Liver (tissue), 9 donors: ENCODE measurements around the gene PPM1J. TPM values are rescaled to one million over a fixed set of nuclear protein-coding genes. Genes with fewer than 3 reads are reported as not detected.

Source experiments
- DNase-seq: peaks from one replicate; pipeline ENCODE4 v3.0.0-alpha.2; 2017; ENCODE audit warnings: low spot score
- H3K27ac ChIP-seq, 2 donors: one replicate each; pipeline ENCODE4 v1.7.0; 2013; ENCODE audit warnings: inconsistent platforms in 2 of 2, low read length in 2 of 2, control low read depth in 1 of 2, low read depth in 1 of 2, mild to moderate bottlenecking in 1 of 2
- H3K27me3 ChIP-seq, 4 donors: one replicate each; pipeline versions ENCODE4 v1.6.1 to v1.7.0; 2013; ENCODE audit warnings: low read length in 3 of 4, inconsistent platforms in 1 of 4, mild to moderate bottlenecking in 1 of 4, moderate library complexity in 1 of 4; ENCODE audit not compliant: control insufficient read depth in 4 of 4, insufficient read depth in 4 of 4
- H3K36me3 ChIP-seq, 4 donors: one replicate each; pipeline versions ENCODE4 v1.6.1 to v1.7.0; 2013; ENCODE audit warnings: low read length in 3 of 4, mild to moderate bottlenecking in 3 of 4, low read depth in 1 of 4, moderate library complexity in 1 of 4; ENCODE audit not compliant: control insufficient read depth in 4 of 4, insufficient read depth in 3 of 4
- H3K4me1 ChIP-seq, 4 donors: one replicate each; pipeline versions ENCODE4 v1.6.1 to v1.7.0; 2013; ENCODE audit warnings: low read length in 3 of 4, mild to moderate bottlenecking in 3 of 4, moderate library complexity in 1 of 4; ENCODE audit not compliant: control insufficient read depth in 4 of 4, insufficient read depth in 4 of 4
- H3K4me3 ChIP-seq, 3 donors: one replicate each; pipeline versions ENCODE4 v1.6.1 to v1.7.0; 2013; ENCODE audit warnings: low read length in 3 of 3, control low read depth in 1 of 3, low read depth in 1 of 3, mild to moderate bottlenecking in 1 of 3
- H3K9ac ChIP-seq, 2 donors: one replicate each; pipeline ENCODE4 v1.7.0; 2013; ENCODE audit warnings: low read length in 2 of 2, mild to moderate bottlenecking in 2 of 2, moderate library complexity in 2 of 2, control low read depth in 1 of 2, low read depth in 1 of 2
- H3K9me3 ChIP-seq, 4 donors: one replicate each; pipeline versions ENCODE4 v1.6.1 to v1.7.0; 2013; ENCODE audit warnings: low read length in 3 of 4; ENCODE audit not compliant: control insufficient read depth in 4 of 4
- EGR1 ChIP-seq, 2 donors: IDR thresholded peaks; 2 replicates each; pipeline ENCODE4 v1.6.1; 2016 to 2018; ENCODE audit warnings: antibody characterized with exemption in 2 of 2, low read depth in 2 of 2
- FOXA1 ChIP-seq: IDR thresholded peaks from 2 replicates; pipeline ENCODE4 v1.6.1; 2016; ENCODE audit warnings: antibody characterized with exemption
- FOXA2 ChIP-seq: IDR thresholded peaks from 2 replicates; pipeline ENCODE4 v1.6.1; 2016; ENCODE audit warnings: antibody characterized with exemption
- GABPA ChIP-seq, 2 donors: IDR thresholded peaks in 1 of 2; conservative IDR thresholded peaks in 1 of 2; 2 replicates each; pipeline ENCODE4 v1.6.1; 2016; ENCODE audit warnings: antibody characterized with exemption in 2 of 2, mild to moderate bottlenecking in 1 of 2, moderate library complexity in 1 of 2
- JUND ChIP-seq, 2 donors: IDR thresholded peaks; 2 replicates each; pipeline ENCODE4 v1.6.1; 2016; ENCODE audit warnings: antibody characterized with exemption in 2 of 2
- NR2F2 ChIP-seq: IDR thresholded peaks from 2 replicates; pipeline ENCODE4 v1.6.1; 2016; ENCODE audit warnings: antibody characterized with exemption
- RAD21 ChIP-seq, 2 donors: IDR thresholded peaks; 2 replicates each; pipeline ENCODE4 v1.6.1; 2016; ENCODE audit warnings: antibody characterized with exemption in 2 of 2, mild to moderate bottlenecking in 2 of 2
- SP1 ChIP-seq: IDR thresholded peaks from 2 replicates; pipeline ENCODE4 v1.6.1; 2018; ENCODE audit warnings: antibody characterized with exemption, mild to moderate bottlenecking
- TAF1 ChIP-seq: conservative IDR thresholded peaks from 2 replicates; pipeline ENCODE4 v1.6.1; 2016; ENCODE audit warnings: antibody characterized with exemption, mild to moderate bottlenecking
- YY1 ChIP-seq: IDR thresholded peaks from 2 replicates; pipeline ENCODE4 v1.6.1; 2016; ENCODE audit warnings: antibody characterized with exemption, mild to moderate bottlenecking
- WGBS: extraction: QIAGEN DNeasy Blood & Tissue Kit; methylation state at CpG from one replicate; pipeline ENCODE4 v1.1.7; 2013; 5-methylcytosine and 5-hydroxymethylcytosine counted together
- polyA plus RNA-seq, 2 donors: library from polyadenylated mRNA; stranded (reverse) in 1 of 2; unstranded in 1 of 2; fragments of 200-250 nt in 1 of 2; fragments of >200 nt in 1 of 2; fragmentation: Nextera tagmentation in 1 of 2; extraction: Ambion mirVana in 1 of 2; gene quantifications; one replicate each; pipeline versions ENCODE4 v1.2.1 to v1.2.3, GENCODE V29; 2013 to 2015
- total RNA-seq, 2 donors: library from RNA; depleted of rRNA; stranded (reverse); fragments of >200 nt; gene quantifications; one replicate each; pipeline ENCODE4 v1.2.3, GENCODE V29; 2014
- TF ChIP-seq, protein P1 (sequence below): fragments of 150-350 bp; IDR thresholded peaks from 2 replicates; pipeline ENCODE4 v1.5.1; 2017; ENCODE audit warnings: improper control_type of control experiment, low read depth, low read length; ENCODE audit not compliant: missing input control
- TF ChIP-seq, protein P2 (sequence below): IDR thresholded peaks from 2 replicates; pipeline ENCODE4 v1.6.1; 2016; ENCODE audit warnings: antibody characterized with exemption
- TF ChIP-seq, protein P3 (sequence below): IDR thresholded peaks from 2 replicates; pipeline ENCODE4 v1.6.1; 2016; ENCODE audit warnings: antibody characterized with exemption
- TF ChIP-seq, protein P4 (sequence below): IDR thresholded peaks from 2 replicates; pipeline ENCODE4 v1.6.1; 2016; ENCODE audit warnings: antibody characterized with exemption, mild to moderate bottlenecking
- TF ChIP-seq, protein P5 (sequence below): IDR thresholded peaks from 2 replicates; pipeline ENCODE4 v1.6.1; 2016; ENCODE audit warnings: antibody characterized with exemption
- donor health status: healthy.
- donor health status: healthy.
- donor health status: healthy.
- donor health status: healthy.
- donor health status: healthy.

The PPM1J gene
- total and polyA plus RNA-seq, 4 donors: 0.08 to 0.17 TPM; not detected in 2

DNA sequence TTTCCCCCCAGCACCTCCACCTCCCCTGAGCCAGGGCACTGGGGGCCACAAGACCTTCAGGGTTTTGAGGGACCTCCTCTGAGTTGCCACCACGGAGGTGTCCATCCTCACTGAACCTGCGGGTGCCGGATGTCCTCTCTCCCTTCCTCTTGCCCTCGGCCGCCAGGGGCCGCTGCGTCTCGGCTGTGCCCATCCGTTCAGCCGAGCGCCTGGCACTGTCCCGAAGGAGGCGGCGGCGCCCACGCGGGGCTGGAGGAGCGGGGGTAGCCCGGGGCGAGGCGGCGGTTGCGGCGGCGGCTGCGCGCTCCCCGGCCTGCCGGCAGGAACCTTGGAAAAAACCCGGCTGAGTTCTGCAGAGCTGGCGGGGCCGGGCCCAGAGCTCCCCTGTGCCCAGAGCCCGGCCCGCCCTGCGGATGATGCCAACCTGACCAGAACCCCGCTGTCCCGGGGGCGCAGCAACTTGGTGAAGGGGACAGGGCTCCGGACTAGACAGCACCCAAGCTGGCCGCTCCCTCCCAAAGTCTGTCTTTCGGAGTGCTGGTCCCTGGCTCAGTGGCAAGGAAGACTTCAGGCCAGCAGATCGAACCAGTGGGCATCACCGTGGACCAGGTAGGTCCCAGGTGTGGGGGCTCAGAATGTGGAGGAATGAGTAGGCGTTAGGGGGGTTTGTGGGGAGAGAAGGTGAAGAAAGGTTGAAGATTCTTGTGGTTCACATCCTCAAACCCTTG lies 3.7 kb upstream of the PPM1J start:
- 18% methylated on average over 44 of the region's 44 CpGs for WGBS
- no peak overlapping the region for H3K9ac ChIP-seq
- TF ChIP-seq, protein P1, sequence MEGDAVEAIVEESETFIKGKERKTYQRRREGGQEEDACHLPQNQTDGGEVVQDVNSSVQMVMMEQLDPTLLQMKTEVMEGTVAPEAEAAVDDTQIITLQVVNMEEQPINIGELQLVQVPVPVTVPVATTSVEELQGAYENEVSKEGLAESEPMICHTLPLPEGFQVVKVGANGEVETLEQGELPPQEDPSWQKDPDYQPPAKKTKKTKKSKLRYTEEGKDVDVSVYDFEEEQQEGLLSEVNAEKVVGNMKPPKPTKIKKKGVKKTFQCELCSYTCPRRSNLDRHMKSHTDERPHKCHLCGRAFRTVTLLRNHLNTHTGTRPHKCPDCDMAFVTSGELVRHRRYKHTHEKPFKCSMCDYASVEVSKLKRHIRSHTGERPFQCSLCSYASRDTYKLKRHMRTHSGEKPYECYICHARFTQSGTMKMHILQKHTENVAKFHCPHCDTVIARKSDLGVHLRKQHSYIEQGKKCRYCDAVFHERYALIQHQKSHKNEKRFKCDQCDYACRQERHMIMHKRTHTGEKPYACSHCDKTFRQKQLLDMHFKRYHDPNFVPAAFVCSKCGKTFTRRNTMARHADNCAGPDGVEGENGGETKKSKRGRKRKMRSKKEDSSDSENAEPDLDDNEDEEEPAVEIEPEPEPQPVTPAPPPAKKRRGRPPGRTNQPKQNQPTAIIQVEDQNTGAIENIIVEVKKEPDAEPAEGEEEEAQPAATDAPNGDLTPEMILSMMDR: peak; percentile 66
- TF ChIP-seq RAD21 (IDR thresholded peaks at IDR 0.05): peak; percentile 60 to 77
- TF ChIP-seq, protein P2, sequence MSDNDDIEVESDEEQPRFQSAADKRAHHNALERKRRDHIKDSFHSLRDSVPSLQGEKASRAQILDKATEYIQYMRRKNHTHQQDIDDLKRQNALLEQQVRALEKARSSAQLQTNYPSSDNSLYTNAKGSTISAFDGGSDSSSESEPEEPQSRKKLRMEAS: no peak
- no peak for TF ChIP-seq GABPA (IDR thresholded peaks at IDR 0.05 in 1 of 2, conservative IDR thresholded peaks at IDR 0.05 in 1 of 2)
- TF ChIP-seq, protein P3, sequence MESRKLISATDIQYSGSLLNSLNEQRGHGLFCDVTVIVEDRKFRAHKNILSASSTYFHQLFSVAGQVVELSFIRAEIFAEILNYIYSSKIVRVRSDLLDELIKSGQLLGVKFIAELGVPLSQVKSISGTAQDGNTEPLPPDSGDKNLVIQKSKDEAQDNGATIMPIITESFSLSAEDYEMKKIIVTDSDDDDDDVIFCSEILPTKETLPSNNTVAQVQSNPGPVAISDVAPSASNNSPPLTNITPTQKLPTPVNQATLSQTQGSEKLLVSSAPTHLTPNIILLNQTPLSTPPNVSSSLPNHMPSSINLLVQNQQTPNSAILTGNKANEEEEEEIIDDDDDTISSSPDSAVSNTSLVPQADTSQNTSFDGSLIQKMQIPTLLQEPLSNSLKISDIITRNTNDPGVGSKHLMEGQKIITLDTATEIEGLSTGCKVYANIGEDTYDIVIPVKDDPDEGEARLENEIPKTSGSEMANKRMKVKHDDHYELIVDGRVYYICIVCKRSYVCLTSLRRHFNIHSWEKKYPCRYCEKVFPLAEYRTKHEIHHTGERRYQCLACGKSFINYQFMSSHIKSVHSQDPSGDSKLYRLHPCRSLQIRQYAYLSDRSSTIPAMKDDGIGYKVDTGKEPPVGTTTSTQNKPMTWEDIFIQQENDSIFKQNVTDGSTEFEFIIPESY: no peak
- peak; percentile 75 for DNase-seq
- peak overlapping the region in 1 of 3 donors; percentile 22 for H3K4me3 ChIP-seq
- H3K27ac ChIP-seq: no peak overlapping the region
- H3K9me3 ChIP-seq: no peaks in the 10 kb centered on the region
- peaks cover 0 to 3% (median 0%) of the 10 kb centered on the region in 4 donors for H3K27me3 ChIP-seq
- H3K36me3 ChIP-seq: no peaks in the 10 kb centered on the region
- H3K4me1 ChIP-seq: peaks cover 11 to 30% (median 17%) of the 10 kb centered on the region in 4 donors

DNA sequence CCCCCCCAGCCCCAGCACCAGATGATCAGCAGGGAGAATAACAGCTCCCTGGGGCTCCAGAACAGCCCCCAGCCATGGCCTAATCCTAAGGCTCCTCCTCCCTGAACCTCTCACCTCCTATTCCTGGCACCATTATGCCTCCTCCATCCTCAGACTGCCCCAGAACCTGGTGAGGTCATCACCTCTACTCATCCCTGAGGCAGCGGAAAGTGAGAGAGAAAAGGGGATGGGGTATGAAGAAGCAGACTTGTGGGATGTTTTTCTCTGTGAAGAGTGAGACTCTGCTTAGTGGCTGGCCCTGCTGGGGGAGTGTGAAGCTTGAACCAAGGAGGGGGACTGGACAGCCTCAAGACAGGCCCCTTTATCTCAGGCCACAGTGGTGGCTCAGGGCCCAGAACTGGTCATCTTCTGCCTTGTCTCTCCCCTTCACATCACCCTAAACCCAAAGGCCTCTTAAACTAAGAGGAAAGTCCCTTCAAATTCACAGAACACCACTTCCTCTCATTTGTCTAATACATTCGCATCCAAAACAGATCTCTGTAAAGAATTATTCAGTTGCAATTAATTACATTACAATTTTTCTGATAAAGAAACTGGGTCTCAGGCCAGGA lies 2.2 kb upstream of the PPM1J start:
- TF ChIP-seq, protein P1: no peak
- TF ChIP-seq FOXA1 (no peak), NR2F2 (no peak), JUND (IDR thresholded peaks at IDR 0.05) (no peak), GABPA (IDR thresholded peaks at IDR 0.05 in 1 of 2, conservative IDR thresholded peaks at IDR 0.05 in 1 of 2) (no peak), FOXA2 (no peak), SP1 (no peak), TAF1 (no peak), YY1 (no peak), EGR1 (IDR thresholded peaks at IDR 0.05; ENCODE audit: low read depth in 2 of 2) (no peak)
- TF ChIP-seq, protein P2: no peak
- TF ChIP-seq, protein P4, sequence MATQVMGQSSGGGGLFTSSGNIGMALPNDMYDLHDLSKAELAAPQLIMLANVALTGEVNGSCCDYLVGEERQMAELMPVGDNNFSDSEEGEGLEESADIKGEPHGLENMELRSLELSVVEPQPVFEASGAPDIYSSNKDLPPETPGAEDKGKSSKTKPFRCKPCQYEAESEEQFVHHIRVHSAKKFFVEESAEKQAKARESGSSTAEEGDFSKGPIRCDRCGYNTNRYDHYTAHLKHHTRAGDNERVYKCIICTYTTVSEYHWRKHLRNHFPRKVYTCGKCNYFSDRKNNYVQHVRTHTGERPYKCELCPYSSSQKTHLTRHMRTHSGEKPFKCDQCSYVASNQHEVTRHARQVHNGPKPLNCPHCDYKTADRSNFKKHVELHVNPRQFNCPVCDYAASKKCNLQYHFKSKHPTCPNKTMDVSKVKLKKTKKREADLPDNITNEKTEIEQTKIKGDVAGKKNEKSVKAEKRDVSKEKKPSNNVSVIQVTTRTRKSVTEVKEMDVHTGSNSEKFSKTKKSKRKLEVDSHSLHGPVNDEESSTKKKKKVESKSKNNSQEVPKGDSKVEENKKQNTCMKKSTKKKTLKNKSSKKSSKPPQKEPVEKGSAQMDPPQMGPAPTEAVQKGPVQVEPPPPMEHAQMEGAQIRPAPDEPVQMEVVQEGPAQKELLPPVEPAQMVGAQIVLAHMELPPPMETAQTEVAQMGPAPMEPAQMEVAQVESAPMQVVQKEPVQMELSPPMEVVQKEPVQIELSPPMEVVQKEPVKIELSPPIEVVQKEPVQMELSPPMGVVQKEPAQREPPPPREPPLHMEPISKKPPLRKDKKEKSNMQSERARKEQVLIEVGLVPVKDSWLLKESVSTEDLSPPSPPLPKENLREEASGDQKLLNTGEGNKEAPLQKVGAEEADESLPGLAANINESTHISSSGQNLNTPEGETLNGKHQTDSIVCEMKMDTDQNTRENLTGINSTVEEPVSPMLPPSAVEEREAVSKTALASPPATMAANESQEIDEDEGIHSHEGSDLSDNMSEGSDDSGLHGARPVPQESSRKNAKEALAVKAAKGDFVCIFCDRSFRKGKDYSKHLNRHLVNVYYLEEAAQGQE: no peak
- TF ChIP-seq, protein P5, sequence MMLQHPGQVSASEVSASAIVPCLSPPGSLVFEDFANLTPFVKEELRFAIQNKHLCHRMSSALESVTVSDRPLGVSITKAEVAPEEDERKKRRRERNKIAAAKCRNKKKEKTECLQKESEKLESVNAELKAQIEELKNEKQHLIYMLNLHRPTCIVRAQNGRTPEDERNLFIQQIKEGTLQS: no peak

More for the DNA sequence above, 2.2 kb upstream of the PPM1J start:
- Histone ChIP-seq H3K9ac (no peak overlapping the region), H3K27me3 (peaks cover 0 to 3% (median 0%) of the 10 kb centered on the region in 4 donors), H3K4me1 (peaks cover 11 to 36% (median 26%) of the 10 kb centered on the region in 4 donors), H3K27ac (no peak overlapping the region), H3K9me3 (no peaks in the 10 kb centered on the region), H3K36me3 (no peaks in the 10 kb centered on the region), H3K4me3 (no peak overlapping the region)
- no peak for DNase-seq
- WGBS: 83% methylated on average over 2 of the region's 2 CpGs
